NCI-H146 (cell line): Measurements from ENCODE around the gene GTF3A.
A peak's percentile ranks its signal among the peaks of the same experiment; 100 is the strongest.

Experiments
- DNase-seq: peaks from one replicate; lab custom pipeline; 2025; lab: John Stamatoyannopoulos, UW

Gene GTF3A

DNA sequence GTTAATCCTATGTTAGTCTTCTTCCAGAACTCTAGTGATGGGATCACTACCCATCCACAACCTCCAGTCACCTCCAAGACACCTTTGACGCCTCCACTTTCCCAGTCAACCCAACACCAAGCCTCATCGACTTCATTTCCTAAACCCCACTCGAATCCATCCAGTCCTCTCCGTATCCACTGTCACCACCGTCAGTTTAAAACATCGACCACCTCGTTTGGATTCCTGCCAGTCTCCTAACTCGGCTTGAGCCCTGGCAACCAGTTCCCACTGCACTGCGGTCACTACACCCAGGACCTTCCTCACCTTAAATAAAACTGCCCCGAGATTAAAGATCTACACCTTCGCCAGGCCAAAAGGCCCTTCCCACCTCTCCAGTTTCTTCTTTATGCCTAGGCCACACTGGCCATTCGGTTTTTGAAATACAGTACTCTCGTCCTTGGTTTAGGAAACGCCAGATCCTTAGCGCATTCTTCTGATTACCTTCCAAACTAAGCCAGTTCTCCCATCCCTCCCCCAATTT, 24.7 kb downstream of the GTF3A start:
- DNase-seq: peak; percentile 24

DNA sequence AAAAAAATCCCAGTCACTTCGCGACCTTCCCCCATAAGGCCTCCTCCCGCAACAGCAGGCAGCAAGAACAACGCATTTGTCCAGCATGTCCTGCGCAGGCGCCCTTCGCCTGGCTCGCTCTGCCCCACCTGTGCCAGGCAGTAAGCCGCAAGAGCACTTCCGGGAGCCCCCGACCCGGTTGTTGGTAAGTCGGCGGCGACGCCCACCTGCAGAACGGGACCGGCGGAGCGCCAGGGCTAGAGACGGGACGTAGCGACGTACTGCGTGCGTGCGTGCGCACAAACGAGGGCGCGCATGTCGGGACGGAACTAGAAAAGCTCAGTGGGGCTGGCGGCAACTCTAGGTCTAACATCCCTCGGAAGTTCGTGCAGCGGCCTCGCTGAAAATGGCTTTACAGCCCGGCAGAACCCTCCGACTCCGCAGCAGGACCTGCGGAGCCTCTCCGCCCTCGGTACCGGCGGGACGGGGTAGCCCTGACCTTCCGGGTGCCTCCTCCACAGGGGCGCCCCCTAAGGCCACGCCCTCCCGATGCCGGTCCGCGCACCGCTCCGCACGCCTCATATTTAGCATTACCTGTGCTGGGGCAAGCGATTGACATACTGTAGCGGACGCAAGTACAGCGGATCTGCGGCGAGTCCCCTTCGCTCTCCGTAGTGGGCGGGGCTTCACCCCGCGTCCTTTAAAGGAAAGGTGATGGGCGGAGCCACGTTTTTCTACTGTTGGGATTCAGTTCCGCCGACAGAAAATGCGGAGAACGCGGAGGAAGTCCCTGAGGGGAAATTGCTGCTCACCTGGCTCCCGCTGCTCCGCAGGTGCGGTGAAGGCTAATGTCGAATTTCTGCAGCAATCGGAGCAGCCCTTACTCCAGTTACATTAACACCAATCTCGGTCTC, 25.8 kb downstream of the GTF3A start, which contains the start of gene MTIF3:
MTIF3 (minus strand) TSS at position 629 of the 893 bp plus-strand sequence. CDS start 10,116 bp downstream, outside the sequence.
- peak; percentile 98 for DNase-seq

DNA sequence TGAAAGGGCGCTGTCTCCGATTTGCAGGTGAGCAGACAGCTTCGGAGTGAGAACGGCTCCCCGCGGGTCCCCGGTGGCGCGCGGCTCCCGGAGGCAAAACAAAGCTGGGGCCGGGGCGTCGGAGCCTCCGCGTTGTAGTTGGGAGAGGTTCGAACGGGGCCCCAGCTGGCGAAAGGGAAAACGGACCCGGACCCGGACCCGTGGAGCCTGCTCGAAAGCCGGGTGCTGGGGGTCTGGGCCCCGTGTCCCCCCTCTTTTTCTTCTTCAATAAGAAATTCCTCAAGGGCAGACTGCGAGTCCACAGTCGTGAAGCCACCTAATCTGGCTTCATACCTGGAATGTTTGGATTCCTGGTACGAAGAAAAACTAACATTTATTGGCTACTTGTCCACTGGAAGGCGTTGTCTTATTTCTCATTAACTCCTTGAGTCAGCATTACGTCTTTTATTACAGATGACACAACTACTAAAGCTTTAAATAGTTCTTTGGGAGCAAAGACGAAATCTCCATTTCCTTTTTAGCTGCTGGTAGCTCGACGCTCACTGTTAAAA, 26.6 kb downstream of the GTF3A start:
- DNase-seq: peak; percentile 82

DNA sequence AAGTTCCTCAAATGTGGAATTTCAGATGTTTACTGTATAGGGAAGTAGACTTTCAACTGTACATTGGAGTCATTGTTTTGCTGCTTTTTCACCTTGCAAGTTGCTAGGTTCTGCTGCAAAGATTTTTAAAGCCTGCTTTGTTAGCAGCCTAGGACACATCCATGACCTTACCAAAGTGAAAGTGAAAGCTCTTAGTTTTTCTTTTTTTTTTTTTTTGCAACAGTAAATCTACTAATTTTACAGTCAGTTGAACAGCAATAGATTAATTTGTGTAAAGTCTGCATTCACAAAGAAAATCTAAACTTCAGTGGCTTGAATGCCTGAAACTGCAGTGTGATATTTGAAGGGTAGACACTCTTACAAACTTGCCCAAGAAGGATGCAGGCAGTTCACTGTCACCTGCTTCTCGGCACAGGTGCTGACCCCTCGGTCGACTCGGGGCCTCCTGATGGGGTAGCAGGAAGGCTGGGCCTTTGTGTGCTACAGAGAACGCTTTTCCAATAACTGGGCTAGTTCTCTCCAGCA, 31.0 kb downstream of the GTF3A start:
- DNase-seq: peak; percentile 72

DNA sequence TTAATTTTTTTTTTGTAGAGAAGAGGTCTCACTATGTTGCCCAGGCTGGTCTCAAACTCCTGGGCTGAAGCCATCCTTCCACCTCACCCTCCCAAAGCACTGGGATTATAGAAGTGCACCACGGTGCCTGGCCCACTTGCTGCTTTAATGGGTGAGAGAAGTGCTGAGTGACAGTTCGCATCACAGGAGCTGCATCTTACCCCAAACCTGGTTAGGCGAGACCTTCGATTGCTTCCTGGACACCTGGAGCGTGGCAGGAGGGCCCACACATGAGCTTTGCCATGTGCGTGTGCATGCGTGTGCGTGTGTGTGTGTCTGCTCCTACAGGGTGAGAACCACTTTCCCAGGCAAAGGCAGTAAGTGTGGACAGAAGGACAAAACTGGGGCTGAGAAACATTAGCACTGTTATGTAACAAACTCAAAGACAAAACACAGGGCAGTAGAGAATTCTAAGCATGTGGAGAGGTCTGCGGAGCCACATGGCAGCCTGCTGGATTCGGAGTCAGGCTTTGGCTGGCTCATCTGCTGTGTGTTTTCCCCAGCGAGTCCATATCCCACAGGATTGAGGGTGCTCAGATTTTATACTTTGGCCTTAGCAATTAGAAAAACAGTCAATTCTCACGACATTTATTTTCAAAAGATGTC, 37.6 kb downstream of the GTF3A start:
- DNase-seq: no peak

DNA sequence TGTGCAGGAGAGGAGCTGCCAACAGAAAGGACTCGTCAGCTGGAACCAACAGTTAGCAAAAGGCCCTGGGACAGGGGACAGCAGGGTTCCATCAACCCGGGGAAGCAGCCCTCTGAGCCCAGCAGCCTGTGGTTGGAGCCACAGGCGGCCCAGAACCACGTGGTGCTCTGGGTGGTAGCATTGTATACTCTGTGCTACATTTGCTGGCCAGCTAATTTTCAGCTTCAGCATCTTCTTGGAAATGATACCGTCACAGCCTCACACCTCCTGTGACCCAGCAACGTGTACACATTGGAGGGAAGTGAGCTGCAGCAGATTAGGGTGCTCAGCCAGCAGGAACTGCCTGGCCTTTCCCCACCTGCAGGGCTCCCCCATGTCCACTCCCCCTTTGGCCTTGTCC, 39.1 kb downstream of the GTF3A start:
- no peak for DNase-seq

DNA sequence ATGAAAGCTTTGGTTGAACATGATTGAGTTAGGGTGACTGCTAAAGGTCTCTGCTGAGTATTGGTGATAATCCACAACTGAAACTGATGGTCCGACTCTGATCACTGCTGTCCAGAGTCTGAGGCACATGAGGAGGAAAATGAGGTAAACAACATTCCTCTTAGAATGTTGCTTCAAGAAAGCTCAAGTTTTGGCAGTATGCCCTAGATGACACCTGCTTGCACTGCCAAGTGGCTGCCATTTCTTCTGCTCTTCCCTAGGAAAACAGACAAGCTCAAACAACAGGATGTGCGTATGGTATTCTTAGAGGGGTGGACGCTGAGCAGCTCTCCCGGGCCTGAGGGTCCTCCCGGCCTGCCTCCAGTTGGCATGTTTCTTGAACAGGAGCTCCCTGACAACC, 41.2 kb downstream of the GTF3A start:
- no peak for DNase-seq

DNA sequence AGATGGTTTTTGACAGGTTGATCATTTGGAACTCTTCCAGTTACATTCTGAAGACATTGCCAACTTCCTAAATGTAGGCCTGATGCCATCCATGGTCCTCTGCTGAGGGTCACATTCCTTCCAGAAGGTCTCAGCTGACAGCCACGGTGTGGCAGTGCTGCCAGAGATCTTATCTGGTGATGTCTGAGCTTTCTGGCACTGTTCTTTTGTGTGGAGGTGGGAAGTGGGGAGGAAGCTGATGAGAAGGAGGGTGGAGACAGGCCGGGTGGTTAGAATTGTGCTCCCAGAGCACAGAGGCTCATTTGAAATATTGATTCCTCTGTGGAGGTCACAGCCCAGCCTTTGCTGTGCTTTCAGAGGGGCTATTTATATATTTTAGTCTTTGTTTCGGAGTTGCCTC, 42.1 kb downstream of the GTF3A start:
- peak; percentile 22 for DNase-seq

DNA sequence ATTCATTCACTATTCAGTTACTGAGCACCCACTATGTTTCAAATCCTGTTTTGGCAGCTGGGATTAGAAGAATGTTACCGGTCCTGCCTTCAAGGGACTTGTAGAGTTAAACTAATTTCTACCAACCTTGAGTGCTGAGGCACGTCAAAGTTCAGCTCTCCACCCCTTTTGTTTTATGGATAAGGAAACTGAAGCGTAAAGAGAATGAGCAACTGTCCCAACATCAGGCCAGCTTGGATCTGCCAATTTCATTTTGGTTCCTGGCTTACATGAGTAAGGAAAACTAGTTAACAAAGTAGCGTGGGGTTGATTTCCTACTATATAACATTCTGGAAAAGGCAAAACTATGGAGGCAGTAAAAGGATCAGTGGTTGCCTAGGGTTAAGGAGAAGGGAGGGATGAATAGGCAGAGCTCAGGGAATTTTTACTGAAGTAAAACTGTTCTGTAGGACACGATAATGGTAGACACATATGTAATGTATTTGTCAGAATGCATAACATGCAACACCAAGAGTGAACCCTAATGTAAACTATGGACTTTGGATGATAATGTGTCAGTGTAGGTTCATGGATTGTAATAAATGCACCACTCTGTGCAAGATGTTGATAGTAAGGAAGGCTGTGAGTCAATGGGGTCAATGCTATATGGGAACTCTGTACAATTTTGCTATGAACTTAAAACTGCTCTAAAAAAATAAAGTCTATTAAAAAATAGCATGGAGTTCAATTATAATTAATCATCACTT, 45.8 kb downstream of the GTF3A start:
- DNase-seq: no peak

DNA sequence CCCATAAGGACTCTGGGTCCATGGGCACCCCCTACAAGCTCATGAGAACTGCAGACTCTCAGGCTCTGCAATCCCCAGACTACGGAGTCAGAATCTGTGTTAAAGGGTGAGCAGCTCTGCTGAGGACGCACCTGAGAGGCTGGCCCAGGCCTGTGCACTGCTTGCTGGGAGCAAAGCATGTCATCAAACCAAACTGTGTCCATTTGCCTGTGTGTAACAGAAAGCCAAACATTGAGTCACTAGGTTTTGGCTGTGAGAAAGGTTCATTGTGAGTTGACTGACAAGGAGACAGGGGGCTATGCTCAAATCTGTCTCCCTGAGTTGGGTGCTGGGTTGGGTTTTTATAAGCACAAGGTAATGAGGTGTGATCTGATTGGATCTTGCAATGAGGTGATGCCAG, 48.0 kb downstream of the GTF3A start:
- no peak for DNase-seq

DNA sequence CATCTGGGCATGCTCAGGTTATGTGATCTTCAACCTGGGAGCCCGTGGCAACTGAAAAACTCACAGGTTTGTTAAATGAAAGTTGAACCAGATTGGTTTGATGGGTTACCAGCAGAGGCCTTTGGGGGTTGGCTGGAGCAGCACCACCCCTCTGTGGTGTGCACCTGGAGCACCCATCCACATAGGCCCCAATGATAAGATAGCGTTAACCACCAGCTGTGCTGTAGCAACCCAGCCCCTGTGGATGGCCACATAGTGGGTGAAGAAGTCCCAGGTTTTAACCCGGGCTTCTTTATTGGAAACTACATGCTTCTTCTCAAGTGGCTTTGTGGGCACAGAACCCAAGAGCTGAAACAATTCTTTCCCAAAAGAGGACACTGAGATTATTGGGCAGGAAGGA, 48.5 kb downstream of the GTF3A start:
- DNase-seq: peak; percentile 20

DNA sequence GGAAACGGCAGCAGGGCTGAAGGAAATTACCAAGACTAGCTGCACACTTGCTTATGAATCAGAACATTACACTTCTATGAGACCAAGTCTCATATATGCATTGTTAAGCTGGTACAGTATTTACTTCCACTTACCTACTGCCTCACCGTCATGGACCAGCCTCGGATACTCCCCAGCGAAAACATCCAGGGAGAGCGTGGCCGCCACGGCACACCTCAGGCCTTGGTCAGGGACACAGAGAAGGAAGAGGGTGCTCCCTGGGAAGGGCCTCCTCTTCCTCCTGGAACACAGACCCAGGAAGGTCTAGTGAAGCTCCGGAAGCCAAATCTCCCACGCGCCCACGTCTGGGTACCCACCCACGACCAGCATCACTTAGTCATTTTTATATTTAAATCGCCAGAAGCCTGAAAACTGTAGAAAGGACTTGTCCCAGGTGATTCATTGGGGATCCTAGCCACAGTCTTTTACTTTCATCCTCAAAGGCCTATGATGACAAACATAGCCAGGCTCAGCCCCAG, 50.4 kb downstream of the GTF3A start:
- DNase-seq: no peak

DNA sequence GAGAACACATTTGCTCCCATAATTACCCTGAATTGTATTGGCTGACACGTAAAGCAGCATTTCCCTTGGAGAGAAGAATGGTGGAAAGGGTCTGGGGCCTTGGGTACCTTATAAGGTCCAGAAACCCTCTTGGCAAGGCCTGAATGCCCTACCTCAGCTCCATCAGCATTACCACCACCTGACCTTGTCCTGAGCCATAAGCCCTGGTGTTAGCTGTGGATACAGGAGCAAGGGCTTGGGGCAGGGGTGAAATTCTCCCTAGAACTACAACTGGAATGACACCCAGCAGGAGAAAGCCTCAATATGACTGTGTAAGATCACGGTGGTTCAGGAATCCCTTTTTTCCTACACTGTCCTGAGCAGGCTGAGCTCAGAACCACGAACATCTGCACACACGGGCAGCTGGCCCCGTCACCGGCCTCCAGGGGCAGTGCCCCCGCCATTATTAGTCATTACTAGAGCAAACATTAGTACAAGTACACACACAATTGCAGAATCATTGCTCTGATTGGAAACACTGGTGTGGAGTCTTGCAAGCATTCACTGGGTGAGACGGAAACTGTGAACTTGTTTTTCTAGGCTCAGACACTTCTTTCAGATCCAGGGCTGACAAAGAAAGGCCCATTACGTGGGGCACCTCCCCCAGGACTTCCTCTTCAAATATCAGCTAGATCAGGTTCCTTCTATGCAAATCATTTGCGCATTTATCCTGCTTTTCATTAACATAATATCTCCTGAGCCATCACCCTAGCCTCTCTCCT, 52.7 kb downstream of the GTF3A start:
- peak; percentile 86 for DNase-seq

DNA sequence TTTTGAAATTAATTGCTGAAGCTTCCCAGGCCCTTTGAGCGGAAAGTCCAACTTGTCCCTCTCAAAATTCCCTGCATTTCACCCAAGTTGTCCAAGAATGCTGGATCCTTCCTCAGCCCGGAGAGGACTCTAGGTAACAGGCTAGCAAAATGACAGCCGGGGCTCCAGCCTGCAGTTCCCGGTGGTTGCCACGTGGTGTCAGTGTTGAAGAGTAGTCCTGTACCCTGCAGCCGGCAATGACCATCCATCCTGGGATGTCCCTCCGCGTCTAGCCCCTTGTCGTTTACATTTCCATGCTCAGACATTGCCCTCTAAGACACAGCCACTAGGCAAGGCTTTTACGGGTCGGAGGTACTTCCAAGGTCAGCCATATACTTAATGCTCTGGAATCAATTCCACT, 57.3 kb downstream of the GTF3A start:
- peak; percentile 32 for DNase-seq

DNA sequence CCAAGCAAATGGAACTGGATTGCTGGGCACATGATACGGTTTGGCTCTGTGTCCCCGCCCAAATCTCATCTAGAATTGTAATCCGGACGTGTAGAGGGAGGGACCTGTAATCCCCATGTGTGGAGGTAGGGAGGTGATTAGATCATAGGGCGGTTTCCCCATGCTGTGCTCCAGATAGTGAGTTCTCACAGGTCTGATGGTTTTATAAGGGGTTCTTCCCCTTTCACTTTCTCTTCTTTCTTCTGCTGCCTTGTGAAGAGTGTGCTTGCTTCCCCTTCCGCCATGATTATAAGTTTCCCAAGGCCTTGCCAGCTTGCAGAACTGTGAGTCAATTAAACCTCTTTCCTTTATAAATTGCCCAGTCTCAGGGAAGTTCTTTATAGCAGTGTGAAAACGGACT, 58.6 kb downstream of the GTF3A start:
- DNase-seq: no peak

DNA sequence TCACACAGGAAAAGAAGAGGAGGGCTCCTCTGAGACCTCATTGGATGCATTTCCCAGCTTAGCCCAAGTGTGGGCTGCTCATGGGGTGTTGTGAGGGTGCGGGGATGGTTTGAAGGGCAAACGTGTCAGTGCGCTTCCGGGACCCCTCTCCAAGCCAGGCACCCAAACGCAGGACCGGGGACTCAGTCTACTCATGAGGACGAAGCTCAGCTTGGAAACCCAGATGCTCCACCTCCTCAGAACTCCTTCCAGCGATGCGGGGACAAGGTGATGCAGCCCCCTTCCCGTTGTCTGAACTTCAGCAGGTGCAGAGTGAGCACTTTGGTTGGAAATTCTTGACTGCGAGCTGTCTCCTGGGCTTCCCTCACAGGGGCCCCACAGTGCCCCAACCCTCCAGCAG, 59.0 kb downstream of the GTF3A start:
- DNase-seq: no peak
